Stimulated activated CD4-positive, alpha-beta T cell treated with anti-CD3 and anti-CD28 coated beads, TNF-alpha, amount 100 ng/mL, for 4 hours (primary cell): ENCODE data around the gene SOX12.

Experiments
- DNase-seq, 3 experiments: peaks; one replicate each; pipeline ENCODE4 v3.0.0-alpha.2; 2020; ENCODE audit warnings: low read depth in 3 of 3

The SOX12 gene

DNA sequence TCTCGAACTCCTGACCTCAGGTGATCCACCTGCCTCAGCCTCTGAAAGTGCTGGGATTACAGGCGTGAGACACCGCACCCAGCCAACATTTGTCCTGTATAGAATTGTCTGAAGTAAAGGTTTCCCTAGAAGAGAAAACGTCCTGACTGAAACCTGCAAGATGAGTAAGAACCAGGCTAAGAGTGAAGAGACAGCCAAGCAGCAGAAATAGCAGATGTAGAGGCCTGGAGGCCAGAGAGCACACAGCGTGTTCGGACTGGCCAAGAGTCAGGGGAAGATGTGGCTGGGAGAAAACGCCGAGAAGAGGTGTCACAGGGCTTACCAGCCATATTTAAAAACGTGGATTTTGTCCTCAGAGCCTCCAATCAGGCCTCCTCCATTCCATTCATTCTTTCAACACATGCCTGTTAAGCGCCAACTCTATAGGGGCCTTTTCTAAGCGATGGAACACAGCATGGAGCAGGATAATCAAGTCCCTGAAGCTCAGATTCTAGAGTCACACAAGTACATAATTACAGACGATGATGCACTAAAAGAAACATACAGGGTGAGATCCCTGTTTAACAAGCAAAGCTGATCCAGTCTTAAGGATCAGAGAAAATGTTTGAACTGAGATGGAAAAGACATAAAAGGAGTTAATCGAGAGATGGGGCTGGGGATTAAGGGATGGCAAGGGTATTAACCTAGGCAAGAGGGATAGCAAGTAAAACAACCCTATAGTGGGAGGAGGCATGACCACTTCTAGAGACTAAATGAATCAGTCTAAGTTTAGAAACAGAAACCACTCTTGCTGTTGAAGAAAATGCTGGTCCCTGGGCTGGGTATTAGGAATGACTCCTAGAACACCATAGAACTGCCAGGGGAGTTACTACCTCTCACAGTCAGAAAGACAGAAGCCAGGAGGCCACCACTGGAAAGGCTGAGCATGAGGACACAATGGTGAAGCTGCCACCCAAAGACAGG is 23.2 kb upstream of the SOX12 start:
- DNase-seq, result no peak

DNA sequence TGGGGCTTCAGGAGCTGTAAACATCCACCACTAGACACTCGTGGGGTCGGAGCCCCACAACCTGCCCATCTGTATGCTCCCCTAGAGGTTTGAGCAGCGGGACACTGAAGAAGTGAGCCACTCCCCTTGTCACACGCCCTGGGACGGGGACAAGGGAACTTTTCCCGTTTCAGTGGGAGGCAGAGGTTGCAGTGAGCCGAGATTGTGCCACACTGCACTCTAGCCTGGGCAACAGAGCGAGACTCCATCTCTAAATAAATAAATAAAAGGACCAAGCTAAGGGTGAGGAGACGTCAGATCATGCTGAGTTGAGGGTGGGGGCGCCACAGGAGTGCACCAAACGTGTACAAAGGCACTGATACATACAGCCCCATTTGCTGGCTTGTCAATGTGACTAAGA is 19.6 kb upstream of the SOX12 start:
- no peak for DNase-seq

DNA sequence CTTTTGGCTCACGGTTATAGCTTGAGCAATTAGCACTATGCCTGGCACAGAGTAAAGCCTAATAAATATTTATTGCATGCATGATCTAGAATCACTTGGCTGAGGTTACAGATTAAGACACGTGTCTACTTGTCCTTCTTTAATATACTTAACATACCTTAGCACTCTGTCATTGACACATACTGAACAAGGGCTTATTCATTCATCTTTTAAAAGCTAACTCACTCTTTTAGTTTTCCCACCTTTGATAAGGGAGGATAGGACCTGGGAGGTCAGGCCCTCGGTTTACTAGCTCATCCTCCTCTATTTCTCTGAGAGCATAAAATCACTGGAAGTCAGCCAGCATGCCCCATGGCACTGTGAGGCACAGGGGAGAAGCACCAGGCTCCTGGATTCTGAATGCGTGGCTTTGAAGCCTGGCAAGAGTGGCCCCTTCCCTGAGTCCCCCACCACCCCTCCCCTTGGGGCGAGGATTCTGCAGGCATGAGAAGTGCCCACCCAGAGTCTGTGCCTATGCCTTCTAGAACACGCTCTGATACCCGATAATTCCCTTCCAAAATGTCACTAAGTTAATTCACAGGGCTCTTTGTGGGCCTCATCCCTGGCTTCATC is 16.8 kb upstream of the SOX12 start:
- no peak for DNase-seq

DNA sequence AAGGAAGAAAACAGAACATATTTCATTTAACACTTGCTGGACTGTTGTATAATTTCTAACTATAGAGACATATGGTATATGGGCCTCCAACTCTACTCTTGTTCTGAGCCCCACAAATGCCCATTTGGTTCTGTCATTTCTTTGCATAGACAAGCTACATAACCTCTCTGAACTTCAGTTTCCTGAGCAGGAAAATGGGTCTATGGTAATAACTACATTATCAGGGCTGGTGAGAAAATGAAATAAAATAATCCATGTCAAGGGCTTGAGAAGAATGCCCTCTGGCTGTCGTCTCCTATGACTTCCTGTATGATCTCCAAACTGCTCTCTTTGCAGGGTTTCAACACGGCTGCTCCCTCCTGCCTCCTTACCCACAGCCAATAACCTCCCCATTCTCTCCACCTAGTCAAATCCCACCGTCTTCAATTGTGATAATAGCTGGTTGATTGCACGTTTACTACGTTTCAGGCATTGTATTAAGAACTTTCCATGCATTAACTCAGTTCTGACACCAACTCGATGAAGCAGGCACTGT is 16.0 kb upstream of the SOX12 start:
- DNase-seq, result no peak

DNA sequence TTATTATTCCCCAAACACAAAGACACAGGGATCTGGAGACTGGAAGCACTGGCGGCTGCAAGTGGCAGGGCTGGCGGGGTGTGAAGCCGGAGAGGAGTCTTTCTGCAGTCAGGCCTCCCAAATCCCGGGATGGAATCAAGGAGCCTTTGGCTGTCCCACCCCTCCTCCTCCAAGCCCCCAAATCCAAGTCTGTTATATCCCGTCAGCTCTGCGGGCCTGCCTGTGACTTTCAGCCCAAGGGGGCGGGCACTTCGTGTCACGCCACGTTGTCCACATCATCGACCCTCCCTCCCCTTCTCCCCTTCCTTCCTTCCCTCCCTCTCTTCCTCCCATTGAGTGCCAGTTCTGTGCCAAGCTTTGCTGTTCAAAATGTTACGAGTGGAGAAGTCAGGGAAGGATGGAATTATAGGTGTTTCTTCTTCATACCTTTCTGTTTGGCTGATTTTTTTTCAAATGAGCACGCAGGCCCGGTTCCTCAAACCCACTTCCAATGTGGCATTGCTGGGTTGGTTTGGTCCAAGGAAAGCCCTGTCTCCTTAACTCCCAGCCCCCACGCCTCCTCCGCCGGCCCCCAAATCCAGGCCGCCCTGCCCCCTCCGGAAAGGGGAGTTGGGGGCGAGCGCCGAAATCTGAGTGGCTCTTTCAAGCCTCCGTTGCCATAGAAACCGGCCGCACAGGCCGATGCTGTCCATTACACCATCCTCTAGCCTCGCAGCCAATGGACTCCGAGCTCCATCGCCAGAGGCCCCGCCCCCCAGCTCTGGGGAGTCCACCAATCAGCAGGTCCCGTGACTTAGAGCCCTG is 15.3 kb upstream of the SOX12 start:
- peak; percentile 52 to 64 (median 57) for DNase-seq

DNA sequence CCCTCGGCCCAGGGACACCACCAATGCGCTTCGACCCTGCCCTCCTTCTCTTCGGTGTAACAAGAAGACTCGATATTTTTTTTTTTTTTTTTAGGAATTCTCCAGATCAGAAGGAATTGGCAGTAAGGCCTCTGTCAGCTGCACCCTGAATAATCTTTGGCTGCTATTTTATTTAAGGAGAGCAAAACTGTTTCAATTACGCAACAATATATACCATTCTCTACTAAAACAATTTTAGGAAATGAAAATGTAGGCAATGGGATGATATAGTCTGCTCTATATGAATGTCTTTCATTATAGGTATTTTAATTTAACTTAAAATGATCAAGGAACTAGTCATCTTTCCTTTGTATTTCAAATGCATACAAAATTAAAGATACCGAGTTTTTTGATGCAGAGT is 14.7 kb upstream of the SOX12 start:
- DNase-seq, result no peak

DNA sequence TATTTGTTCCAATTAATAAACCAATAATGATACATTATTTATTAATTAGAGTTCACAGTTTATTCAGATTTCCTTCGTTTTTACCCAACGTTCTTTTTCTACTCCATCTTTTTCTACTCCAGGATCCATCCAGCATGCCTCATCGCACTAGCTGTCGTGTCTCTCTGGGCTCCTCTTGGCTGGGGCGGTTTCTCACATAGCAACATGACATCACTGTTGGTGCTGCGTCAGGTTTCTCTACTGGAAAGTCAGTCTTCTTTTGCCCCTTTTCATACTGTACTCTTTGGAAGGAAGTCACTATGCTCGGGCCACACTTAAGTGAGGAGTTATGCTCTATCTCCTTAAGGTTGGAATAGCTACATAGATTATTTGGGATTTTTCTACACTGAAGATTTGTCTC is 13.7 kb upstream of the SOX12 start:
- no peak for DNase-seq

DNA sequence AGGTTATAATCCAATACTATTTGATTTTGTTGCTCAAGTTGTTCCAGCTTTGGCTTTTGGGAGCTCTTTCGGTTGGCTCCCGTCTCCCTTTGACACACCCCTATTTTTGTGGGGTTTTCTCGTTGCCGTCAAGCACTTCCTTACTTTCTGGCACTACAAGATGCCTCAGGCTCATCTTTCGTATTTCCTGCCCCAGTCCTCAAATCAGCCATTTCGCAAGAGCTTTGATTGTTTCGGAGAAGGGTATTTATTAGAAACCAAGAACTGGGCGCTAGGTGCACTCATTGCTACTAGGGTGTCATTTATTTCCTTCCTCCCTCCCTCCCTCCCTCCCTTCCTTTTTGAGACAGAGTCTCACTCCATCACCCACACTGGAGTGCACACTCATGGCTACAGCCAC is 13.3 kb upstream of the SOX12 start:
- no peak for DNase-seq

DNA sequence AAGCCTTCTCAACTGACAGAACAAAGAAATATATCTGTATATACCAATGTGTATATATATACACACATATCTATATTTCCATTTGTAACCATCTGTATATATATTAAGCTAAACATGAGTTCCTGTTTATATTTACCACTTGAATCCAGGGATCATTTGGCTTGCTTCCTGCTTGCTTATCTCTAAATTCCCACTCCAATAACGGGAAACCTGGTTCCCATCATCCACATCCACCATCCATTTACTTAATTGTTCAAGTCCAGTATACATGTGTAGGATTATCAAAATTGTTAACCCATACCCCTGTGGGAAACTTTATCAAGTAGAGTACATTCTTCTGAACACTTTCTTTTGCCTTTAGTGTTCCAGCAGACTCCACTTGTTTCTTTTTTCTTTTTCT is 12.5 kb upstream of the SOX12 start:
- DNase-seq, result no peak

DNA sequence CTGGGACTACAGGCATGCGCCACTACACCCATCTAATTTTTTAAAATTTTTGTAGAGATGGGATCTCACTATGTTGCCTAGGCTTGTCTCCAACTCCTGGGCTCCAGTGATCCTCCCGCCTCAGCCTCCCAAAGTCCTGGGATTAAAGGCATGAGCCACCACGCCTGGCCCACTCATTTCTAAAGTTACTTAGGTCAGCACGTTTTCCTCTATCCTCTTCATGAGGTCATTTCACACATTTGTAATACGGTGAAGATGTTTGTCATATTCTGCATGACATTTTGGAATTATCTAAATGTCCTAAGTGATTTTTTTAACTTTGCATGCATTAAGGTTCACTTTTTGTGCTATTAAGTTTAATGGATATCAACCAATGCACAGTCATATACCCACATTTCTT is 11.9 kb upstream of the SOX12 start:
- no peak for DNase-seq

DNA sequence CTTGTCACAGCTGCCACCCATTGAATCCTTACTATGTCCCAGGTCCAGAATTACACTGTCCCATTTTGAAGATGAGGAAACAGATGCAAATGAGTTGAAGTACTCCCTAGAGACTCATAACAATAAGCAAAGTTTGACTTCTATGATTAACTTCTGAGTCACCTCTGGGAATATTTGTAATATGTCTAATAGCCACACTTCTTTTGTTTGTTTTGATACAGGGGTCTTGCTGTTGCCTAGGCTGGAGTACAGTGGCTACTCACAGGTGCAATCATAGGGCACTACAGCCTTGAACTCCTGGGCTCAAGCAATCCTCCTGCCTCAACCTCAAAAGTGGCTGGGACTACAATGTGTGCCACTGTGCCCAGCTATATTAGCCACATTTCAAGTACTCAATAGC is 11.4 kb upstream of the SOX12 start:
- no peak for DNase-seq

DNA sequence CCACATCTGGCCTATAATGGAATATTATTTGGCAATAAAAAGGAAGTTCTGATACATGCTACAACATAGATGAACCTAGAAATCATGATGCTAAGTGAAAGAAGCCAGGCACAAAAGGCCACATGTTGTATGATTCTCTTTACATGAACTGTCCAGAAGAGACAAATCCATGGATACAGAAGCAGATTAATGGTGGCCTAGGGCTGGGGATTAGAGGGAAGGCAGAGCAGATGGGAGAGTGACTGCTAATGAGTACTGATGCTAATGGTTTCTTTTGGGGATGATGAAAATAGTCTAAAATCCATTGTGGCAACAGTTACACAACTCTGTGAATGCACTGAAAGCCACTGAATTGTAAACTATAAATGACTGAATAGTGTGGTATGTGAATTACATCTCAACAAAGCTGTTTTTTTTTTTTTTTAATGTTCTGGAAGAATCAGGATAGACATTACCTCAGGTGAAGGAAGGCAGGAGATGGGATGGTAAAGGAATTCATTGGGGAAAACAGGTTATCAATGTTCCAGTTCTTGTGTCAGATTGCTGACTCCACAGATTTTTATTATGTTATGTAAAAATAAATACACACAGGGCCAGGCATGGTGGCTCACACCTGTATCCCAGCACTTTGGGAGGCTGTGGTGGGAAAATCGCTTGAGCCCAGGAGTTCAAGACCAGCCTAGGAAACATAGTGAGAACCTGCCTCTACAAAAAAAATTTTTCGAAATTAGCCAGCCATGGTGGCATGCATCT is 8.9 kb upstream of the SOX12 start:
- DNase-seq, result no peak

DNA sequence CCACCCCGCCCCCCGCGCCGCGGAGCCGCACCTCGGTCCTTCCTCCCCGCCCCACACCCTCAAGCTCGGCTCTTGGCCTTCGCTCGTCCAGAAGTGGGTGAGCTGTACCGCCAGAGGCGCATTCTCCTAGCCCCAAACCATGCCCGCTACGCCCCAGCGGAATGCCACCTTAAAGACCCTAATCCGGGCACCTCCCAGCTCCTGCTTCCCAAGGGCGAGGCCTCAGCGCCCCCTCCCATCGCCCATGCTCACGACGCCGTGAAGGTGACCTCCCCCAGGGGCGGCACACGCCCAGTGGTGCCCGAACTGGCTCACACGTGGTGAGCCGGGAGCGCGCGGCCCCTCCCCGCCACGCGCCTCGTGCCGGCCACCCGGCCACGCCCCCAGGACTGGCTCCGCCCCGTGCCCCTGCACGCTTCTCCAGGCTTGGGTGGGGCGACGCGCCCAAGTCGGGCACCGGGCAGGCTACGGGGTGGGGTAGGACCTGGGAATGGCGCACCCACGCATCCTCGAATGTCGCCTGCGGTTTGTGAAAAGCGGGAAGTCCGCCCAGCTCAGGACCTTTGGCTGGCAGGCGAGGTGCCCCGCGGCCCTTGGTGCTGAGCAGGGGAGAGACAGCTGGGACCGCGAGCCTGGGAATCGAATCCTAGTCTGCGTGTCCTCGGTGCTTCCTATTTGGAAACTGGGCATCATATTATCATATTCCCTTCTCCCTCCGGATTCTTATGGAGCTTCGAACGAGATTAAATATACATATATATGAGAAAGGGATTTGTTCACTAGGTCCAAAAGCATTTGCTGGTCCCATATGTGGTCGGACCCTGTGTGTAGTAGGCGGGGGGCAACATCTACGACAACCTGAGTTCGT is 941 bp upstream of the SOX12 start:
- DNase-seq, result peak; percentile 81 to 92 (median 90)

DNA sequence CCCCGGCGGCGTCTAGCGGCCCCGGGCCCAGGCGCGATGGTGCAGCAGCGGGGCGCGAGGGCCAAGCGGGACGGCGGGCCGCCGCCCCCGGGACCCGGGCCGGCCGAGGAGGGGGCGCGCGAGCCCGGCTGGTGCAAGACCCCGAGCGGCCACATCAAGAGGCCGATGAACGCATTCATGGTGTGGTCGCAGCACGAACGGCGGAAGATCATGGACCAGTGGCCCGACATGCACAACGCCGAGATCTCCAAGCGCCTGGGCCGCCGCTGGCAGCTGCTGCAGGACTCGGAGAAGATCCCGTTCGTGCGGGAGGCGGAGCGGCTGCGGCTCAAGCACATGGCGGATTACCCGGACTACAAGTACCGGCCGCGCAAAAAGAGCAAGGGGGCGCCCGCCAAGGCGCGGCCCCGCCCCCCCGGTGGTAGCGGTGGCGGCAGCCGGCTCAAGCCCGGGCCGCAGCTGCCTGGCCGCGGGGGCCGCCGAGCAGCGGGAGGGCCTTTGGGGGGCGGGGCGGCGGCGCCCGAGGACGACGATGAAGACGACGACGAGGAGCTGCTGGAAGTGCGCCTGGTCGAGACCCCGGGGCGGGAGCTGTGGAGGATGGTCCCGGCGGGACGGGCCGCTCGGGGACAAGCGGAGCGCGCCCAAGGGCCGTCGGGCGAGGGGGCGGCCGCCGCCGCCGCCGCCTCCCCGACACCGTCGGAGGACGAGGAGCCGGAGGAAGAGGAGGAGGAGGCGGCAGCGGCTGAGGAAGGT is 715 bp downstream of the SOX12 start:
- DNase-seq, result peak in 1 of 3 experiments; percentile 36

DNA sequence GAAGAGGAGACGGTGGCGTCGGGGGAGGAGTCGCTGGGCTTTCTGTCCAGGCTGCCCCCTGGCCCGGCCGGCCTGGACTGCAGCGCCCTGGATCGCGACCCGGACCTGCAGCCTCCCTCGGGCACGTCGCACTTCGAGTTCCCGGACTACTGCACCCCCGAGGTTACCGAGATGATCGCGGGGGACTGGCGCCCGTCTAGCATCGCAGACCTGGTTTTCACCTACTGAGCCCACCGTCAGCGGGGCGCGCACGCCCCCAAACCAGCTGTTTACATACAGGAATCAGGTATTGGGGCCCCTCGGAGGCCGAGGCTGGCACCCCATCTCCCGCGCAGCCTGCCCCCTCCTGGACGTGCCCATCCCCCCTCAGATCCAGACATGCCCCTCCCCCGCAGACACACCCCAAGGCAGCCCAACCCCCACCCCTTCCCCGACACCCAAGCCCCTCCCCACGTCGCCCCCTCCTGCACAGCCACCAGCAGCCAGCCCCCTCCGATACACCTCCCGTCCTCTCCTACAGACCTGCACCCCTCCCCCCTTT is 1.4 kb downstream of the SOX12 start:
- DNase-seq, result no peak

DNA sequence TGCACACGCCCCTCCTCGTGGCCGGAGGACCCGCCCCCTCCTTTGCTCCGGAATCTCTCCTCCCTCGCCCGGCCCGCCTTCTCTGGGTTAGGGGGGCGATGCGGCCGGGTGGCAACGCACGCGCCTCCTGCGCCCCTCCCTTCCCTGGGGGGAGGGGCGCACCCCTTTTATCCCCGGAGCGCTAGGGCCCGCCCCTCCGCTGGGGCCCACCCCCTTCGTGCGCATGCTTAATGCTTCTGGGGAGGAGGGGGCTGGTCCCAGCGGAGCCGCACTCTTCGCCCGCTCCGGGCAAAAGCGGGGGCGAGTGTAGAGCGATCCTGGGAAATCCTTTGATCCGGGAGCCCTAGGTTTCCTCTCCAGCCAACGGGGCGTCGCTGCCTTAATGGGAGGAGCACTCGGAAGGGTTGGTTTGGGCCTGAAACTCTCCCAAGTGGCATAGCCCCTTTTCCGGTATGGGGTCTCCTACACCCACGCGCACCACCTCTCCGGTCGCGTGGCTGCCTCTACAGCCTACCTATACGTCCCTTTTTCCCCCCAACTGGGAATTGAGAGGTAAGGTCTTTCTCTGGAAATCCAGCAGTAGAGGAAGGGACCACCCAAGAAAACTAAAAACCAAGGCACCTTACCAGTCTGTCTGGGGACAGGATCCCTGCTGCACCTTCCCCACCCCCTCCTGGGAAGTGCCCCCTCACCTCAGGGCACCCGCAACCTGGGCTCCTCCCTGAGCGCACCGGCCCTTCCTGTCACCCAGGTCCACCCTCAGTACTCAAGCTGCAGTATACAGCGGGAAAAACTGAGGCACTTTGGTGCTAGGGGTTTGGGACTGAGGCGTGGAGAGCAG is 2.1 kb downstream of the SOX12 start:
- DNase-seq, result peak; percentile 45 to 63 (median 48)

DNA sequence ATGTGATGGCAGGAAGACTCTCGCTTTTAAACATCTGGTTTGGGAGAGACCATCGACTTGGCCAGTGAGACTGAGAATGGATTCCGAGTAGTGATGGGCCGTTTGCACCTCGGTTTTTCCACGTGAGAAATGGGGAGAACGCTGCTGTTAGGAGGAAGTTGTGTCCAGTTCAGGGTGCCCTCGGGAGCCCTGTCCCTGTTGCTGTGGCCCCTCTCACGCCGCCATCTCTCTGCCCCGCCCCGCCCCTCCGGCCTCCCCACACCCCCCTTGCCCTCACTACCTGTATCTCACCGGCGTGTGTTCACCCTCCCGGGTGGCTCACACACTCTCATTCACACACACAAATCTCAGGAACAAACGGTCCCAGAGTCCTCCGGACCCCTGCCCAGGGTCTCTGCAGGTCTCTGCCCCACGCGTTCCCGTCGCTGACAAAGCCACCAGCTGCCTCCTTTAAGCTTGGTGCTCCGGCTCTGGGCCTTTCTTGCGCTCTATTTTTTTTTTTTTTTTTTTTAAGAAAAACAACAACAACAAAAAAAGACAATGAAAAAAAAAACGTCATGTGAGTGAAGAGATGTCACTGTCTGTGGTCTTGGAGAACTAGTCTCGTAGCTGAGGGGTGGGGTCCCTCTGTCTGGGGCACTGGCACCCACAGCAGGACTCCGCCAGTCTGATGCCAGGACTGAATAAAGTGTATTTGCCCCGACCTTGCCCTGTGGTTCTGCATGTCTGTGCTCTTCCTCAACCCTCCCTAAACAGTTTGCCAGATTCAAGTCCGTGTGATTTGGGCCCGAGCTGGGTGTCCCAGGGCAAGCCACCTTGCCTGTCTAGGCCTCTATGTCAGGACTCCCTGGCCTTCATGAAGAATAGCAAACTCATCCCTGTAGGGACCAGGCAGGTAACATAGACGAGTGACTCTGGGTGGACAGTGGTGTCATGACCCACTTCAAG is 2.9 kb downstream of the SOX12 start:
- no peak for DNase-seq
